DOHH2 (cell line): ENCODE data around the gene COL9A3.

Source experiments
- EZH2phosphoT487 ChIP-seq: fragments of 200-600 bp; sonication (generic); IDR thresholded peaks from 2 replicates; pipeline ENCODE4 v1.6.1; 2017; ENCODE audit warnings: borderline replicate concordance, mild to moderate bottlenecking, antibody characterized with exemption, low read length, moderate library complexity, mixed read lengths
- TF ChIP-seq, protein P1 (sequence below): fragments of 200-600 bp; sonication (generic); IDR thresholded peaks from one replicate; pipeline ENCODE4 v1.5.1; 2014; ENCODE audit warnings: antibody characterized with exemption, mild to moderate bottlenecking, low read depth, low read length; ENCODE audit not compliant: poor library complexity, severe bottlenecking

DNA sequence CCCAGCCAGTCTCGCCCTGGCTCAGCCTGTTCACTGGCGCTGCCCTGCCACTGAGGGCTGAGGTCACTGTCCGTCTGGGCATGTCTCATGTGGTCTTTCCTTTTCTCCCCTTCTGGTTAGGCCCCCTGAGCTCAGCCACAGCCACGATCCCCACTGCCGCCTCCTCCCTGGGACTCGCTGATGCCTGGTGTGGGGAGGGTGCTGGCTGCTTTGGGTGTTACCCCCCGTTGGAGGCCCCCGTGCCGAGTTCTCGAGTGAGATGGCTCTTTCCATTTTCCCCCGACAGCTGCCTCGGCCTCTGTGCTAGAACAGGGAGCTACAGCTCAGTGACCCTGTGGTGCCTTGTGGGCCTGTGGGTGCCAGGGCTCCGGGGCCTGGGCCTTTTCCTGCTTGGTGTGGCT, 59.7 kb downstream of the COL9A3 start:
- TF ChIP-seq, protein P1, sequence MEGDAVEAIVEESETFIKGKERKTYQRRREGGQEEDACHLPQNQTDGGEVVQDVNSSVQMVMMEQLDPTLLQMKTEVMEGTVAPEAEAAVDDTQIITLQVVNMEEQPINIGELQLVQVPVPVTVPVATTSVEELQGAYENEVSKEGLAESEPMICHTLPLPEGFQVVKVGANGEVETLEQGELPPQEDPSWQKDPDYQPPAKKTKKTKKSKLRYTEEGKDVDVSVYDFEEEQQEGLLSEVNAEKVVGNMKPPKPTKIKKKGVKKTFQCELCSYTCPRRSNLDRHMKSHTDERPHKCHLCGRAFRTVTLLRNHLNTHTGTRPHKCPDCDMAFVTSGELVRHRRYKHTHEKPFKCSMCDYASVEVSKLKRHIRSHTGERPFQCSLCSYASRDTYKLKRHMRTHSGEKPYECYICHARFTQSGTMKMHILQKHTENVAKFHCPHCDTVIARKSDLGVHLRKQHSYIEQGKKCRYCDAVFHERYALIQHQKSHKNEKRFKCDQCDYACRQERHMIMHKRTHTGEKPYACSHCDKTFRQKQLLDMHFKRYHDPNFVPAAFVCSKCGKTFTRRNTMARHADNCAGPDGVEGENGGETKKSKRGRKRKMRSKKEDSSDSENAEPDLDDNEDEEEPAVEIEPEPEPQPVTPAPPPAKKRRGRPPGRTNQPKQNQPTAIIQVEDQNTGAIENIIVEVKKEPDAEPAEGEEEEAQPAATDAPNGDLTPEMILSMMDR, result no peak
- TF ChIP-seq EZH2phosphoT487, result no peak
